ENCODE results near the gene VWF. TPM values are rescaled to one million over a fixed set of nuclear protein-coding genes. Genes with fewer than 3 reads are reported as not detected.
A peak's percentile ranks its signal among the peaks of the same experiment; 100 is the strongest.

The VWF gene
- total and polyA plus RNA-seq, 2 of the 13 experiments (the other 11 are each of a cell fraction or from before 2014, with no cell fraction given), result 0.20 to 0.25 TPM

GRCh38 chr12:6058481-6059161 lies 65.8 kb downstream of the VWF start (continued):
- peak; percentile 60; the same call in 1 of the 2 replicates for TF ChIP-seq ZNF280D (CRISPR knock-in tag; IDR thresholded peaks at IDR 0.05)
- peak; percentile 71 for TF ChIP-seq BORCS8-MEF2B (CRISPR knock-in tag; IDR thresholded peaks at IDR 0.05)
- peak; percentile 66; the same call in 1 of the 2 replicates for TF ChIP-seq GATAD2A (CRISPR knock-in tag; IDR thresholded peaks at IDR 0.05)
- peak; percentile 73 for TF ChIP-seq ZNF350 (CRISPR knock-in tag; IDR thresholded peaks at IDR 0.05; ENCODE audit: borderline replicate concordance, low read depth)
- TF ChIP-seq ZNF782 (CRISPR knock-in tag; IDR thresholded peaks at IDR 0.05; ENCODE audit: borderline replicate concordance), result no peak
- no peak for TF ChIP-seq KMT2A (CRISPR knock-in tag; IDR thresholded peaks at IDR 0.05)
- no peak for TF ChIP-seq KMT2B (CRISPR knock-in tag; IDR thresholded peaks at IDR 0.05)
- peak; percentile 90; the same call in 1 of the 2 replicates for TF ChIP-seq ZNF292 (CRISPR knock-in tag; IDR thresholded peaks at IDR 0.05; ENCODE audit: borderline replicate concordance, low read depth)
- TF ChIP-seq ELK4 (CRISPR knock-in tag; IDR thresholded peaks at IDR 0.05; ENCODE audit: borderline replicate concordance), result no peak
- TF ChIP-seq ISL2 (CRISPR knock-in tag; IDR thresholded peaks at IDR 0.05), result peak; percentile 55
- peak; percentile 48; the same call in 1 of the 2 replicates for TF ChIP-seq ZNF709 (CRISPR knock-in tag; IDR thresholded peaks at IDR 0.05)
- 0 out of 2 replicates have a peak, but pooled peaks have one; percentile 24 for TF ChIP-seq ZSCAN25 (CRISPR knock-in tag; IDR thresholded peaks at IDR 0.05)
- no peak for TF ChIP-seq ZNF816 (CRISPR knock-in tag; IDR thresholded peaks at IDR 0.05; ENCODE audit: borderline replicate concordance)
- peak; percentile 74; the same call in 1 of the 2 replicates for TF ChIP-seq ZNF430 (CRISPR knock-in tag; IDR thresholded peaks at IDR 0.05)
- peak; percentile 60; the same call in 1 of the 2 replicates for TF ChIP-seq ZMYM2 (CRISPR knock-in tag; IDR thresholded peaks at IDR 0.05)
- peak; percentile 91 for TF ChIP-seq MYC (CRISPR knock-in tag; IDR thresholded peaks at IDR 0.05; ENCODE audit: borderline replicate concordance)
- no peak for TF ChIP-seq EZH2 (conservative IDR thresholded peaks at IDR 0.05; ENCODE audit: low read depth, low read length)
- 0 out of 2 replicates have a peak, but pooled peaks have one; percentile 30 for TF ChIP-seq ZNF770 (CRISPR knock-in tag; IDR thresholded peaks at IDR 0.05)
- peak; percentile 62; the same call in 1 of the 2 replicates for TF ChIP-seq THRA (CRISPR knock-in tag; IDR thresholded peaks at IDR 0.05; ENCODE audit: borderline replicate concordance)
- no peak for TF ChIP-seq ZNF768 (CRISPR knock-in tag; IDR thresholded peaks at IDR 0.05)
- TF ChIP-seq FOXC1 (CRISPR knock-in tag; IDR thresholded peaks at IDR 0.05; ENCODE audit: borderline replicate concordance), result 0 out of 2 replicates have a peak, but pooled peaks have one; percentile 50
- TF ChIP-seq ZNF317 (CRISPR knock-in tag; IDR thresholded peaks at IDR 0.05), result peak; percentile 81; the same call in 1 of the 2 replicates

Data from HepG2 (cell line).